CD4-positive, alpha-beta T cell treated with Interleukin-15 for 4 hours (primary cell): ENCODE measurements around the gene AMPD2.
A peak's percentile ranks its signal among the peaks of the same experiment; 100 is the strongest.

ENCODE experiments used
- DNase-seq: peaks from one replicate; pipeline ENCODE4 v3.0.0-alpha.2; 2020; ENCODE audit warnings: low spot score

The AMPD2 gene

DNA sequence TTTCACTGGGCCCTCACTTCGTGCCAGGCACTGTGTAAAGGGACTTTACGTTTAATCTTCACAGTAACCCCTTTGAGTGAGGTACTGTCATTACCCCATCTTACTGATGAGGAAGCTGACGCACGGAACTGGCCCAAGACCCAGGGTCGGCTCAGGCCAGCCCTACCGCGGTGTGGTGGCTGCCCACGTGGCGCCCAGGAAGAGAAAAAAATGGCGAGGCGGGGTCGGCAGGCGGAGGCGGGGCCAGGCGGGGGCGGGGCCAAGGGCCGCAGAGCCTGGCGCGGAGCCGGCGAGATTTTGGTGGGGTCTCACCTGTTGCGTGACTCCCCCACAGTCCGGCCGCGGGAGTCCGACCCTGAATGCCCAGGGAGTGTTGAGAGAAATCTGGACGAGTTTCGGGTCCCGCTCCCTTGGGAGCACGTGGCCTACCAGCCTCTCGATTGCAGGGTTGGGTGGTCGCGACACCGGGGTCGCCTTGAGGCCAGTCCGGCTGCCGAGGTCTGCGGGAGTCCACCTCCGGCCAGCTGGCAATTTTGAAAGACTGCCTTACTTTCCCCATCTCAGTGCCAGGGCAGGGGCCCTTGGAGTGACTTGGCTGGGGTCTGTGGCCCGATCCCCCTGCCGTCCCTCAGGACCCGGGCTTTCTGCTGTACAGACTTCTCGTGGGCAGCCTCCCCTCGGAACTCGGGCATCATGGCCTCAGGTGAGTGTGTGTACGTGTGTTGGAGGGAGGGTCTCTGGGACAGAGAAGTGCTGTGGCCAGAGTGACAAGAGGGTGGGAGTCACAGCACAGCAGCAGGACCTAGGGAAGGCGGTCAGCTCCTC is at the start of gene AMPD2, which contains the start of gene GNAT2:
TSS of gene AMPD2 (plus strand) at position 262 of the 825 bp plus-strand sequence. CDS start 1,339 bp downstream, outside the sequence.
TSS of gene GNAT2 (minus strand) at position 41 of the 825 bp plus-strand sequence. CDS start 6,746 bp downstream, outside the sequence.
- peak; percentile 65 for DNase-seq

DNA sequence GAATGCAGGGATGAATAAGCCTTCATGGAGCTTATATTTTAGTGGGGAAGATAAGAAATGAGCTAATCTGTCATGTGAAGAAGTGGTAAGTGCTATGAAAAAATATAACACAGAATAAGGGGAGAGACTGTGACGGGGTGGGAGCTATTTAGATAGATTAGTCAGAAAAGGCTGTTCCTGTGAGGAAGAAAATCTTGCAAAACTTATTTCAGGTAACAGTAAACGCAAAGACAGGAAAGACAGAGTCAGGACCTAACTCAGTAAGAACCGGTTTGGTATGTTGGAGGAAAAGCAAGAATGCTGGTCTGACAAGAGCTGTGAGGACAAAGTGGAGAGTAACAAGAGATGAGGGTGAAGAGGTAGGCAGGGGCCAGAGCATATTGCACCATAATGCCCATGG is 49.2 kb upstream of the AMPD2 start:
- no peak for DNase-seq

DNA sequence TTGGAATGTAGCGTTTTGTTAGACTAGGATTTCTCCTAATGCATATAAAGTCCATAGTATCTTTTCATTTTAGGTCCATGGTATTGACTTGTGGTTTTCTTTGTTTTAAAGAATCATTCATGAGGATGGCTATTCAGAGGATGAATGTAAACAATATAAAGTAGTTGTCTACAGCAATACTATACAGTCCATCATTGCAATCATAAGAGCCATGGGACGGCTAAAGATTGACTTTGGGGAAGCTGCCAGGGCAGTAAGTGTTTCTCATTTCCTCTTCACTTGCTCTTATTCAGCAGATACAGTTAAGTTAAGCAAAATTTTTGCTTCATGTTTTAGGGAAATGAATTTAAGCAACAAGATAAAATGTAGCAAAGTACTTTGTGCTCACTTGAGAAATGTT is 45.9 kb upstream of the AMPD2 start:
- no peak for DNase-seq

DNA sequence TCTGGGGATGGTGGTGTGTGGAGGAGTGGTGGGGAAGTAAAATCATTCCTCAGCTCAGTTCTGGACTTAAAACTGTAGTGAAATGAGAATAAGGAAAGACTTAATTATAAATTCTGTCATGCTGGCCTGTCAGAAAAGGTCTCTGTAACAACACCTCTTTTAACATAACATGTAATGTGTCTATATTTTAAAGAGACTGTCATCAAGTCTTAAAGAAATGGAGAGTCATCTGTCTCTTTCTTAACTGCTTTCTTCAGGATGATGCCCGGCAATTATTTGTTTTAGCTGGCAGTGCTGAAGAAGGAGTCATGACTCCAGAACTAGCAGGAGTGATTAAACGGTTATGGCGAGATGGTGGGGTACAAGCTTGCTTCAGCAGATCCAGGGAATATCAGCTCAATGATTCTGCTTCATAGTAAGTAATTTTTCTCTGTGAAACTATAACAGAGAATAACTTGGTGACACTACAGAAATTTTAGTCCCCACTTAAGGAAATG is 40.6 kb upstream of the AMPD2 start:
- no peak for DNase-seq

GRCh38 chr1:109579491-109579890 is 40.1 kb upstream of the AMPD2 start:
- no peak for DNase-seq

DNA sequence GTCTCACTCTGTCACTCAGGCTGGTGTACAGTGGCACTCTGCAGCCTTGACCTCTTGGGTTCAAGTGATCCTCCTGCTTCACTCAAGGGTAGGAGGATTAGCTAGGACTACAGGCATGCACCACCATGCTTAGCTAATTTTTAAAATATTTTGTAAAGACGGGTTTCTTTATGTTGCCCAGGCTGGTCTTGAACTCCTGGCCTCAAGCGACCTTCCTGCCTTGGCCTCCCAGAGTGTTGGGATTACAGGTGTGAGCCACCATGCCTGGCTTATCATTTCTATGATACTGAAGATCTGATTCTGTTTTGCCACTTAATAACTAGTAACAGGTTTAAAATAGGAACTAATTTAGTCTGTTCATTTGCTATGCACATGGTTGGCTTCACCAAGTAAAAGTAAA is 37.6 kb upstream of the AMPD2 start:
- no peak for DNase-seq

GRCh38 chr1:109584766-109585165 is 34.9 kb upstream of the AMPD2 start:
- no peak for DNase-seq

DNA sequence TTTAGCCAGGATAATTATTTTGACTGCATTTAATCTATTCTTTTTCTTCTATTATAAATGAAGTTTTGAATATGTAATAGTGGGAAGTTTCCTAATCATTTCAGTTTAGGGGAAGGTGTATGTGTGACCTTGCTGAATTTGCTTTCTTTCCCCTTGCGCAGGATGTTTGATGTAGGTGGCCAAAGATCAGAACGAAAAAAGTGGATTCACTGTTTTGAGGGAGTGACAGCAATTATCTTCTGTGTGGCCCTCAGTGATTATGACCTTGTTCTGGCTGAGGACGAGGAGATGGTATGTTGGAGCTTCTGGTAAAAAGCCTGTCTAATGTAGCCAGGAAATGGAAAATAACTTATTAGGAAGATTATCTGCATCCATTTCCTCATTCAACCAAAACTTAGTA is 33.6 kb upstream of the AMPD2 start:
- DNase-seq: no peak

DNA sequence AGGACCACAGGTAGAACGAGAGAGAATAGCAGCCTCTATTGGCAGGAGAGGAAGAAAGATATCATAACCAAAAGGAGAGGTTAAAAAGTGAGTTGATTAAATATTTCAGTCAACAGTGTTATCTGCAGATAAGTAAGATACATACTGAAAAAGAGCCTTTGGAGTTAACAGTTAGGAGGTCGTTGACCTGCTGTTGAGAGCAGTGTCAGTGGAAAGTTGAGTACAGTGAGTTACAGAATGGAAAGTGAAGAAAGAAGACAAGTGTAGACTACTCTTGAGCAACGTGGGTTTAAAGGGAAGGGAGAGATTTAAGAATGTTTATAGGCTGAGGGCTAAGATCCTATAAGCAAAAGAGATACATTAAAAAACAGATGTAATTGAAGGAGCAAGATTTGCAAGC is 30.5 kb upstream of the AMPD2 start:
- no peak for DNase-seq

- DNase-seq: no peak
These were observed 30.0 kb upstream of the AMPD2 start for GRCh38 chr1:109589679-109590078.

GRCh38 chr1:109592916-109593315 is 26.7 kb upstream of the AMPD2 start:
- DNase-seq: no peak

GRCh38 chr1:109595531-109595930 is 24.1 kb upstream of the AMPD2 start:
- no peak for DNase-seq

DNA sequence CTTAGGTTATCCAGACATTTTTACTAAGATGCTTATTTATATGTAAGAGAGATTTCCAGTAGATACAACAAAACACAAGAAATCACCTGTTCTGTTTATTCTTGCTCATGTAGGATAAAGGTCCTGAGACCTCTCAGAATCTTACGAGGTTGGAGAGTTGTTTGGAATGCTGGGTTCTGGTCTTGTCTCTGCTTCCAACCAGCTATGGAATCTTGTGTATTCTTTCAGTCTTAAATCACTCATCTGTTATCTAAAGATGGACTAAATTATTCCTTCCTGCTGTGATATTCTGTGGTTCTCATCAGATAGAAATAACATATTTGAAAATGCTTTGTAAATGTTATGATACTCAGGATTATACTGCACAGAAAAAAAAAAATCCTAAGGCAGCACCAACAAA is 21.5 kb upstream of the AMPD2 start:
- DNase-seq: no peak

DNA sequence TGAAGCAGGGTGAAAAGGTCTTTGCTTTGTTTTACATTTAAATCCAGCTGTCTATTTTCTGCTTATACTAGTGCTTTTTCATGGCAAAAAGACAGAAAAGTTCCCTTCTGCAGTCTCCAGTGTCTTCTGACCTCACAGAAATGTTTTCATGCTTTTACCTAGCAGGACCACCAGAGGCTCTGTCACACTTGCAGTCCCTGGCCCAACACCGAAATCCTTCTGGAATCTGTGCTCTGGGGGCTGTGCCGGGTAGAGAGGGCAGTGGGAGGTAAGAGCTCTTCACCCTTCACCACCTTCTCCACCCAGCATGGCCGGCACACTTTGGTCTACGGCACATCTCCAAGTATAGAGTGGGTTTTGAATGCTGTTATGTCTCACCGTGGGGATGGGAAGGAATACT is 21.0 kb upstream of the AMPD2 start:
- DNase-seq: no peak

GRCh38 chr1:109603229-109603628 is 16.4 kb upstream of the AMPD2 start:
- no peak for DNase-seq

- DNase-seq: no peak
These were observed 14.3 kb upstream of the AMPD2 start for GRCh38 chr1:109605381-109605780.

GRCh38 chr1:109609881-109610280 is 9.8 kb upstream of the AMPD2 start:
- DNase-seq: no peak

GRCh38 chr1:109610609-109611307 is 8.9 kb upstream of the AMPD2 start:
- DNase-seq: no peak

DNA sequence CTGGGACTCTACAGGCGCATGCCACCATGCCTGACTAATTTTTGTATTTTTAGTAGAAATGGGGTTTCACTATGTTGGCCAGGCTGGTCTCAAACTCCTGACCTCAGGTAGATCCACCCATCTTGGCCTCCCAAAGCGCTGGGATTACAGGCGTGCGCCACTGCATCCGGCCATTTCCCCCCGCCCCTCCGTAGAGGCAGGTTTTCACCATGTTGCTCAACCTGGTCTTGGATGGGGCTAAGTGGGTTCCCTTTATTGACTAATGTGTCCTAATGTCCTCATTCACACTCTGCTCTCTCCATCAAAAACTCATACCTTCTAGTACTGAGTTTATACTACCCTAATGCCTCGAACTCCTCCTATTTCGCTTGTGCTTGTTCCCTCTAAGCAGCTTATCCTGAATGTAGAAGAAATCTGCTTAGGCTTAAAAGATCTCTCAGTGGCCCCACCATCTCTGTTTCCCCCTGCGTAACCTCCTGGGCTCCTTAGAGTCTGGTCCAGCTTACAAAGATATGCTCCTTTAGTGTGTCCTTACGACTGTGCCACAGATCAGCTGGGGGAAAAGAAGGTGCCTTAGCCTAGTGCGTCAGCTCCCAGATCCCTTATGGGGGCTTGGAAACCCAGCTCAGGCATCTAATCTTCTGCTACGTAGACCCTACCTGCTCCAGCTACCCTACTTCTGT is 8.2 kb upstream of the AMPD2 start:
- DNase-seq: no peak

DNA sequence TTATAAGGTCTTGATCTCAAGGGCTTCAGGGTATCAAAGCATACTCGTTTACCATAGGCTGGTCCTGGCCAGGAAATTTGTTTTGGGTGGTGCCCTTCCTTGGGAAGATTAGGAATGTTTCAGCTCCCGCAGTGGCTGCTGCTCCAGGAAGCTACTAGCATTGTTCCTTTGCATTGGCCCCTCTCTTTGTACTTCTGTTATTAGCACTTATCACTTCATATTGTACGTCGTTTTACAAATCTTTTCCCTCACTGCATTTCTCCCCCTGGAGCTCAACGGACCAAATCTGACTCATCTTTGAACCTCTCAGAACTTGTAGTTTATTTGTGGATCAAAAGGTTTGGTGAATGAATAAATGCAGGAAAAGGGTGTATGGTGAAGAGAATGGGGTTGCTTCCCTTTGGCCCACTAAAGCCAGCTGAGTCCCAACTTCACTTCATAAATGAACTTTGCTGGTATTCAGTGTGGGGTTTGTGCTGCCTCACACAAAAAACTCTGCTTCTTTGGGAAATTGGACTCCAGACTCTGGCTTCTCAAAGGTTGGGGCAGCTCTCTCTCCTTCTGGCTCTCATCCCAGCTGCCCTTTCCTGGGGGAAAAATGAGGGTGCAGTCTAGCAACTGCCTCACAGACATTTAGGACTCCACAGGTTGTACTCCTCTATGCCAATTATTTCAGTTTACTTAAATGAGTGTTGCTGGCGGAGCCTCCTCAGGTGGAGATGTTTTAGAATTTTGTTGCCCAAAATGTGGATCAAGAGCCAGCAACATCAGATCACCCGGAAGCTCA is 6.1 kb upstream of the AMPD2 start:
- no peak for DNase-seq

GRCh38 chr1:109615879-109616278 is 3.8 kb upstream of the AMPD2 start:
- no peak for DNase-seq

DNA sequence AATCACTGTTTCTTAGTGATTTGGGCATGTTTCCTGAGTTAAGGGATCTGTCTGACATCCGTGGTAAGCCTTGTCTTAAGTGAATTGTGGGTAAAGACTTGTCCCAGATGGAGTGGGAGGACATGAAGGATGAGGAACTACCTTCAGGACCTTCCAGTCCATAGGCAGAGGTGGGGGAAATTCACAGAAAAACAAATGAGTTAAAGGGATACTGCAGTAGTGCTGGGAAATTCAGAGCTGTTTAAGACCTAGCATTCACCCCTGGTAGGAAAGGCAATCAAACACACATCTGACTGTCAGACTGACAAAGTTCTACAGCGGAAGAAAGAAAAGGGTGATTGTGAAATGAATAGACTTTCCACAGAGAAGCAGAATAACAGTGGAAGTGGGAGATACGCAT is 3.2 kb upstream of the AMPD2 start:
- DNase-seq: no peak
